Liver (tissue), 2 donors: ENCODE results near the gene CELA3B.

Experiments used
- CTCF ChIP-seq: fragments of 150-350 bp; IDR thresholded peaks from 2 replicates; pipeline ENCODE4 v1.5.1; 2017; ENCODE audit warnings: improper control_type of control experiment, low read depth, low read length; ENCODE audit not compliant: missing input control
- REST ChIP-seq: IDR thresholded peaks from 2 replicates; pipeline ENCODE4 v1.6.1; 2016; ENCODE audit warnings: antibody characterized with exemption, mild to moderate bottlenecking
- YY1 ChIP-seq: IDR thresholded peaks from 2 replicates; pipeline ENCODE4 v1.6.1; 2016; ENCODE audit warnings: antibody characterized with exemption, mild to moderate bottlenecking
- donor health status: healthy.

GRCh38 chr1:21936366-21937031, 40.3 kb upstream of the CELA3B start:
- no peak for TF ChIP-seq CTCF
- TF ChIP-seq REST: no peak
- no peak for TF ChIP-seq YY1
